MM.1S (cell line): ENCODE results near the gene PRKCH.

Experiments
- CTCF ChIP-seq: fragments of 300-600 bp; sonication (generic); IDR thresholded peaks from 2 replicates; pipeline ENCODE4 v1.5.1; 2016; ENCODE audit warnings: antibody characterized with exemption, low read length, mixed read lengths
- EZH2 ChIP-seq: fragments of 300-600 bp; sonication (generic); optimal IDR thresholded peaks from 2 replicates; pipeline ENCODE3; 2017; ENCODE audit warnings: low read depth, mild to moderate bottlenecking, antibody characterized with exemption, low read length, mixed read lengths

GRCh38 chr14:61535458-61535857 lies 214.1 kb downstream of the PRKCH start:
- TF ChIP-seq CTCF (no peak), EZH2 (no peak)
